WERI-Rb-1 (cell line): Measurements from ENCODE around the gene SLC24A1.

ENCODE experiments used
- DNase-seq: peaks from one replicate; pipeline ENCODE4 v3.0.0-alpha.2; 2020
- H3K27ac ChIP-seq: fragments of 250-450 bp; sonication (Bioruptor Pico); 2 replicates; pipeline ENCODE4 v1.5.1; 2020; ENCODE audit warnings: mild to moderate bottlenecking, moderate library complexity
- H3K27me3 ChIP-seq: fragments of 250-450 bp; sonication (Bioruptor Pico); 2 replicates; pipeline ENCODE4 v1.5.1; 2021; ENCODE audit warnings: mild to moderate bottlenecking, low read depth, moderate library complexity; ENCODE audit not compliant: insufficient read depth, severe bottlenecking
- H3K36me3 ChIP-seq: fragments of 250-450 bp; sonication (Bioruptor Pico); 2 replicates; pipeline ENCODE4 v1.5.1; 2020; ENCODE audit warnings: mild to moderate bottlenecking, moderate library complexity
- H3K4me3 ChIP-seq: 2 replicates; pipeline ENCODE4 v1.5.1; 2011; ENCODE audit warnings: low read depth, mild to moderate bottlenecking, control low read depth, low read length
- H3K9me3 ChIP-seq: fragments of 250-450 bp; sonication (Bioruptor Pico); 2 replicates; pipeline ENCODE4 v1.5.1; 2021; ENCODE audit warnings: mild to moderate bottlenecking, moderate library complexity; ENCODE audit not compliant: severe bottlenecking
- TF ChIP-seq, protein P1 (sequence below): IDR thresholded peaks from 2 replicates; pipeline ENCODE4 v1.5.1; 2011; ENCODE audit warnings: low read depth, mild to moderate bottlenecking, control low read depth, inconsistent platforms, low read length

The SLC24A1 gene

DNA sequence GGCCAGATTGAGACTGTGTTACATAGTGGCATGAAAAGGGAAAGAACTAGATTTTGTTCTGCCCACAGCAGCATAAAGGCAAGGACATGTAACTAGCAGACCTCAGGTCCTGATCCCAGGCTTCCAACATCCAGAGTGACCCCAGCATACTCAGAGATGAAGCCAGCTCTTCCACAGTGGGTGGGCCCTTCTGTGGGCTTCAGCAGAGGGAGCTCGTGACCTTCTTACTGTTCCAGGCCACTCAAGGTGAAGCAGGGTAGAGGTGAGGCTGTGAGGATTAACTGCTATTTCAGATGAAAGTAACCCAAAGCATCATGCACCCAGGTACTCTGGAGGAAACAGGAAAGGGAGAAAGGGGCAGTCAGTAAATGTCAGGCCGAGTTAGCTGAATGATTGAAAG, 905 bp upstream of the SLC24A1 start:
- Histone ChIP-seq H3K36me3 (no peaks in the 10 kb centered on the region), H3K27me3 (peaks cover 48% of the 10 kb centered on the region), H3K4me3 (no peak overlapping the region), H3K9me3 (no peaks in the 10 kb centered on the region), H3K27ac (no peak overlapping the region)
- TF ChIP-seq, protein P1, sequence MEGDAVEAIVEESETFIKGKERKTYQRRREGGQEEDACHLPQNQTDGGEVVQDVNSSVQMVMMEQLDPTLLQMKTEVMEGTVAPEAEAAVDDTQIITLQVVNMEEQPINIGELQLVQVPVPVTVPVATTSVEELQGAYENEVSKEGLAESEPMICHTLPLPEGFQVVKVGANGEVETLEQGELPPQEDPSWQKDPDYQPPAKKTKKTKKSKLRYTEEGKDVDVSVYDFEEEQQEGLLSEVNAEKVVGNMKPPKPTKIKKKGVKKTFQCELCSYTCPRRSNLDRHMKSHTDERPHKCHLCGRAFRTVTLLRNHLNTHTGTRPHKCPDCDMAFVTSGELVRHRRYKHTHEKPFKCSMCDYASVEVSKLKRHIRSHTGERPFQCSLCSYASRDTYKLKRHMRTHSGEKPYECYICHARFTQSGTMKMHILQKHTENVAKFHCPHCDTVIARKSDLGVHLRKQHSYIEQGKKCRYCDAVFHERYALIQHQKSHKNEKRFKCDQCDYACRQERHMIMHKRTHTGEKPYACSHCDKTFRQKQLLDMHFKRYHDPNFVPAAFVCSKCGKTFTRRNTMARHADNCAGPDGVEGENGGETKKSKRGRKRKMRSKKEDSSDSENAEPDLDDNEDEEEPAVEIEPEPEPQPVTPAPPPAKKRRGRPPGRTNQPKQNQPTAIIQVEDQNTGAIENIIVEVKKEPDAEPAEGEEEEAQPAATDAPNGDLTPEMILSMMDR, result peak; percentile 21; the same call in 1 of the 2 replicates
- DNase-seq, result no peak

DNA sequence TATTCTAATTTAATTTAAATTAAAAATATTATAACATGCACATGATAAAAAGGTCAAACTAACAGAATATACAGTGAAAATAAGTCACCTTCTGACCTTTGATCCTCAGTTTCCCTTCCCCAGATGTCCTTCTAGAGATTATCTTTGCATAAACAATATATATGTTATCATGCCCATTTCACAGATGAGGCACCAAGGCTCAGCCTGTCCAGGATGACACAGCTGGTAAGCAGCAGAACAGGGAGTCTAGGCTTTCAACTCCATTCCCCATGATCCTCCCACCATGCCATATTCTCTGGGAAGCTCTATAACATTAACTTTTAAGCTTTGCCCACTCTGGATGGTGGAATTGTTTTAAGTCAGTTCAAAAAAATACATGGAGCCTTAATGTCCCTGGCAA, 1.4 kb downstream of the SLC24A1 start:
- H3K36me3 ChIP-seq, result no peaks in the 10 kb centered on the region
- no peaks in the 10 kb centered on the region for H3K9me3 ChIP-seq
- H3K27ac ChIP-seq, result no peak overlapping the region
- H3K4me3 ChIP-seq, result no peak overlapping the region
- DNase-seq, result no peak
- peaks cover 62% of the 10 kb centered on the region for H3K27me3 ChIP-seq
- TF ChIP-seq, protein P1, result no peak

DNA sequence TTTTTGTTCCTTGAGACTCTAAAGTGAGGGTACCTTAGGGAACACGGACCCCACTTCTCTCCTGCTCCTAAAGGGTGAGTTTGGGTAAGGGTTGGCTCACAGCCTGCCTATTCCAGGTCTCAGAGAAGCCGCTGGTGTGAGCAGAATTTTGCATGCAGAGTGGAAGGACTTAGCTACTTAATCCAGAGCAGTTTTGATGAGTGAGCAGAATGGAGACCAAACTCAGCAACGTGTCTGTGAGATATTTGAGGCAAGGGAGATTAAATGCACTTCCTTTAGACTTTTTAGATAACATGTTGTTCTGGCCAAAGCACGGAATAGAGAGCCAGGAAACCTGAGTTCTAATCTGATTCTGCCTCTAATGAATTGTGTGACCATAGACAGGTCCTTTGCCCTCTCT, 5.1 kb downstream of the SLC24A1 start:
- H3K36me3 ChIP-seq, result no peaks in the 10 kb centered on the region
- no peak for DNase-seq
- no peak overlapping the region for H3K27ac ChIP-seq
- H3K27me3 ChIP-seq, result peaks cover 55% of the 10 kb centered on the region
- H3K4me3 ChIP-seq, result no peak overlapping the region
- H3K9me3 ChIP-seq, result no peaks in the 10 kb centered on the region
- TF ChIP-seq, protein P1, result no peak

DNA sequence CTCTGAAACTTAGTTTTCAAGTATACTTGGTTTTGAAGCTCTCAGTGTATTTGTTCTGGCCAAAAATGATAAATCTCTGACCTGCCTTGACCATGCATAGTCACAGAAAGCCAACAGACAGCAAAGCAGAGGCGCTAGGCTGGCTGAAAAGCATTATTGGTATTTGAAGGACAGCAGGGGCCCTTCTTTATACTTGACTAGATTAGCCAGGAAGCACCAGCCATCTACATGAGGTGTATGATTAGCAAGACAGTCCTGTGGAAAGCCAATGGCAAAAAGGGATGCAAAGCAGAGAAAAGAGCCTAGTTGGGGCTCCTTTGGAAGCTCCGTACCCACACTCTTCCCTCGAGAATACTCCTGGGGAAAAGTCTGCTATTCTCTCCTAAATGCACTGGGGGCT, 7.8 kb downstream of the SLC24A1 start:
- no peak for DNase-seq

DNA sequence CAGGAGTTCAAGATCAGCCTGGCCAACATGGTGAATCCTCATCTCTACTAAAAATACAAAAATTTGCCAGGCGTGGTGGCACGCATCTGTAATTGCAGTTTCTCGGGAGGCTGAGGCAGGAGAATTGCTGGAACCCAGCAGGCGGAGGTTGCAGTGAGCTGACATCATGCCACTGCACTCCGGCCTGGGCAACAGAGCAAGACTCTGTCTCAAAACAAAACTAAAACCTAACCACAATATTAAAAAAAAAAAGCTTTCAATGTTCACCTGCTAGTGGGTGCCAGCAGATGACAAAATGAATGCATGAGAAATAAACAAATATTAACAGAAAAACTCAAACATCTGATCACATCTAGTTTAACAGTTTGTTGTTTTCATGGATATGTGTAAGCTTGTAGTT, 9.0 kb downstream of the SLC24A1 start:
- Histone ChIP-seq H3K9me3 (no peaks in the 10 kb centered on the region), H3K36me3 (no peaks in the 10 kb centered on the region), H3K27ac (no peak overlapping the region), H3K4me3 (no peak overlapping the region), H3K27me3 (peaks cover 42% of the 10 kb centered on the region)
- DNase-seq, result no peak
- TF ChIP-seq, protein P1, result no peak

More for the DNA sequence above, 7.8 kb downstream of the SLC24A1 start:
- Histone ChIP-seq H3K9me3 (no peaks in the 10 kb centered on the region), H3K4me3 (no peak overlapping the region), H3K36me3 (no peaks in the 10 kb centered on the region), H3K27ac (no peak overlapping the region), H3K27me3 (peaks cover 41% of the 10 kb centered on the region)
- TF ChIP-seq, protein P1, result no peak

DNA sequence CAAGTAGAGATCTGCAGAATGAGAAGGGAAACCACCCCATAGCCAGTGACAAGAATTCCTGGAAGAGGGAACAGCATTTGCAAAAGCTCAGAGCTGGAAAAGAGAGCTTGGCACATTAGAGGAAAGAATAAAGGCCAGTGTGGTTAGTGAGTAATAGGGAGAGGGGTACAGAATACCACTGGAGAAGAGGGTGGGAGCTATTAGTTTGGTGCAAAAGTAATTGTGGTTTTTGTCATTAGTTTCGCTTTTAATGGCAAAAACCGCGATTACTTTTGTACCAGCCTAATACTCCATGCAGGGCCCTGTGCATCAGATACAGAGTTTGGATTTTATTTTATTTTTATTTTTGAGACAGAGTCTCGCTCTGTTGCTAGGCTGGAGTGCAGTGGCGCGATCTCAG, 9.8 kb downstream of the SLC24A1 start:
- no peak for DNase-seq
- no peak overlapping the region for H3K4me3 ChIP-seq
- TF ChIP-seq, protein P1, result no peak
- peaks cover 44% of the 10 kb centered on the region for H3K27me3 ChIP-seq
- no peaks in the 10 kb centered on the region for H3K9me3 ChIP-seq
- no peaks in the 10 kb centered on the region for H3K36me3 ChIP-seq
- no peak overlapping the region for H3K27ac ChIP-seq
